ENCODE data around the gene CDC73. TPM values are rescaled to one million over a fixed set of nuclear protein-coding genes. Genes with fewer than 3 reads are reported as not detected.
"Not testable (repeated sequence)": the region's sequence is repeated elsewhere in the genome, so short reads cannot be mapped to it uniquely, and the experiment has no call there.

CDC73 gene
- total RNA-seq, 1 donor = 29.7 TPM

- no peak overlapping the region for H3K4me2 ChIP-seq (ENCODE audit: insufficient read depth, low read length)
- H2AFZ ChIP-seq (ENCODE audit: low read length) = no peak overlapping the region
- no peaks in the 10 kb centered on the region for H4K20me1 ChIP-seq (ENCODE audit: insufficient read depth, low read length)
- no peaks in the 10 kb centered on the region for H3K79me2 ChIP-seq (ENCODE audit: insufficient read depth, low read length)
- H3K4me1 ChIP-seq (ENCODE audit: insufficient read depth, low read length) = no peaks in the 10 kb centered on the region
- no peaks in the 10 kb centered on the region for H3K9me3 ChIP-seq (ENCODE audit: low read depth, low read length)
- H3K36me3 ChIP-seq (ENCODE audit: insufficient read depth, low read length) = peaks cover 4% of the 10 kb centered on the region
- no peak for DNase-seq (ENCODE audit: insufficient read length, low spot score, missing footprints)
- H3K27ac ChIP-seq (ENCODE audit: low read depth, low read length) = no peak overlapping the region
- TF ChIP-seq CTCF (IDR thresholded peaks at IDR 0.05; ENCODE audit: extremely low read depth, low read depth, low read length) = no peak
- H3K27me3 ChIP-seq (ENCODE audit: insufficient read depth, low read length) = no peaks in the 10 kb centered on the region
- no peak overlapping the region for H3K4me3 ChIP-seq (ENCODE audit: insufficient read depth, low read length)
Observed at GRCh38 chr1:193264313-193265065, 142.7 kb downstream of the CDC73 start.

GRCh38 chr1:193265716-193266115 lies 143.9 kb downstream of the CDC73 start:
- DNase-seq (ENCODE audit: insufficient read length, low spot score, missing footprints) = no peak
- H3K9me3 ChIP-seq (ENCODE audit: low read depth, low read length) = no peaks in the 10 kb centered on the region
- no peak overlapping the region for H3K4me2 ChIP-seq (ENCODE audit: insufficient read depth, low read length)
- no peak for TF ChIP-seq CTCF (IDR thresholded peaks at IDR 0.05; ENCODE audit: extremely low read depth, low read depth, low read length)
- H3K4me1 ChIP-seq (ENCODE audit: insufficient read depth, low read length) = no peaks in the 10 kb centered on the region
- no peaks in the 10 kb centered on the region for H3K27me3 ChIP-seq (ENCODE audit: insufficient read depth, low read length)
- H3K4me3 ChIP-seq (ENCODE audit: insufficient read depth, low read length) = no peak overlapping the region
- no peaks in the 10 kb centered on the region for H3K79me2 ChIP-seq (ENCODE audit: insufficient read depth, low read length)
- no peak overlapping the region for H2AFZ ChIP-seq (ENCODE audit: low read length)
- H4K20me1 ChIP-seq (ENCODE audit: insufficient read depth, low read length) = no peaks in the 10 kb centered on the region
- H3K27ac ChIP-seq (ENCODE audit: low read depth, low read length) = no peak overlapping the region
- peaks cover 4% of the 10 kb centered on the region for H3K36me3 ChIP-seq (ENCODE audit: insufficient read depth, low read length)

- not testable (repeated sequence) for H3K4me3 ChIP-seq (ENCODE audit: insufficient read depth, low read length); H4K20me1 ChIP-seq (ENCODE audit: insufficient read depth, low read length); H3K4me1 ChIP-seq (ENCODE audit: insufficient read depth, low read length); H3K9me3 ChIP-seq (ENCODE audit: low read depth, low read length); H3K27me3 ChIP-seq (ENCODE audit: insufficient read depth, low read length); H3K27ac ChIP-seq (ENCODE audit: low read depth, low read length); H2AFZ ChIP-seq (ENCODE audit: low read length); H3K36me3 ChIP-seq (ENCODE audit: insufficient read depth, low read length); DNase-seq (ENCODE audit: insufficient read length, low spot score, missing footprints); H3K4me2 ChIP-seq (ENCODE audit: insufficient read depth, low read length); H3K79me2 ChIP-seq (ENCODE audit: insufficient read depth, low read length)
Observed at GRCh38 chr1:193266794-193267193, 145.0 kb downstream of the CDC73 start.

- Histone ChIP-seq H3K79me2 (ENCODE audit: insufficient read depth, low read length) (no peaks in the 10 kb centered on the region), H3K27ac (ENCODE audit: low read depth, low read length) (no peak overlapping the region), H2AFZ (ENCODE audit: low read length) (no peak overlapping the region), H3K4me1 (ENCODE audit: insufficient read depth, low read length) (no peaks in the 10 kb centered on the region), H3K27me3 (ENCODE audit: insufficient read depth, low read length) (no peaks in the 10 kb centered on the region), H3K4me3 (ENCODE audit: insufficient read depth, low read length) (no peak overlapping the region), H4K20me1 (ENCODE audit: insufficient read depth, low read length) (no peaks in the 10 kb centered on the region), H3K36me3 (ENCODE audit: insufficient read depth, low read length) (no peaks in the 10 kb centered on the region), H3K4me2 (ENCODE audit: insufficient read depth, low read length) (no peak overlapping the region), H3K9me3 (ENCODE audit: low read depth, low read length) (no peaks in the 10 kb centered on the region)
- no peak for DNase-seq (ENCODE audit: insufficient read length, low spot score, missing footprints)
- no peak for TF ChIP-seq CTCF (IDR thresholded peaks at IDR 0.05; ENCODE audit: extremely low read depth, low read depth, low read length)
Observed at GRCh38 chr1:193270996-193271395, 149.2 kb downstream of the CDC73 start.
